ENCODE measurements around the gene TSPAN15. TPM values are rescaled to one million over a fixed set of nuclear protein-coding genes. Genes with fewer than 3 reads are reported as not detected.

Gene TSPAN15
- total RNA-seq, 1 experiment from 2014 or later, result 8.3 TPM

GRCh38 chr10:69492746-69493462 is 41.6 kb downstream of the TSPAN15 start:
- CTCF ChIA-PET, result interaction anchor here (1.2 to 2.5 kb wide), 6 partner anchors 14 to 171 kb away, joined by 3 to 12 read pairs (median 4); no protein-coding TSS in a partner anchor
- Mint-ChIP-seq H3K4me1 (no peaks in the 10 kb centered on the region), H3K27ac (no peak overlapping the region), H3K36me3 (peaks cover 18% of the 10 kb centered on the region), H3K27me3 (ENCODE audit: low read depth) (peaks cover 11% of the 10 kb centered on the region; the same call in 1 of the 2 replicates), H3K4me3 (no peak overlapping the region), H3K9me3 (peaks cover 16% of the 10 kb centered on the region)
- TF ChIP-seq ATF6 (CRISPR knock-in tag; IDR thresholded peaks at IDR 0.05) (no peak), ZNF281 (CRISPR knock-in tag; IDR thresholded peaks at IDR 0.05) (no peak), ERG (CRISPR knock-in tag; IDR thresholded peaks at IDR 0.05) (no peak), ATF1 (CRISPR knock-in tag; IDR thresholded peaks at IDR 0.05) (no peak), ZNF138 (CRISPR knock-in tag; conservative IDR thresholded peaks at IDR 0.05) (no peak), TEAD1 (CRISPR knock-in tag; IDR thresholded peaks at IDR 0.05) (no peak), PRDM15 (CRISPR knock-in tag; IDR thresholded peaks at IDR 0.05) (no peak), HMGXB4 (CRISPR knock-in tag; IDR thresholded peaks at IDR 0.05) (no peak), FOXK1 (CRISPR knock-in tag; IDR thresholded peaks at IDR 0.05) (no peak), NR3C1 (CRISPR knock-in tag; conservative IDR thresholded peaks at IDR 0.05; ENCODE audit: low read depth) (no peak), GRHL2 (CRISPR knock-in tag; IDR thresholded peaks at IDR 0.05; ENCODE audit: insufficient replicate concordance, severe bottlenecking) (no peak), CTCF (IDR thresholded peaks at IDR 0.05) (no peak)
- ATAC-seq (no peak), DNase-seq (ENCODE audit: low spot score) (no peak)
- POLR2A ChIA-PET, result interaction anchor here (0.6 kb wide), 1 partner anchor 1029 kb away, joined by 4 read pairs; no protein-coding TSS in a partner anchor

Data from WTC11 (cell line).